HG03060 (cell line): ENCODE data around the gene LAPTM5.
"Not testable (repeated sequence)": the region's sequence is repeated elsewhere in the genome, so short reads cannot be mapped to it uniquely, and the experiment has no call there.

Source experiments
- ATAC-seq: cut with Tn5 transposase; IDR thresholded peaks from one replicate; pipeline ENCODE4 v1.9.1; 2021; ENCODE audit warnings: low read depth, moderate number of reproducible peaks; ENCODE audit not compliant: unreplicated experiment

LAPTM5 gene, protein sequence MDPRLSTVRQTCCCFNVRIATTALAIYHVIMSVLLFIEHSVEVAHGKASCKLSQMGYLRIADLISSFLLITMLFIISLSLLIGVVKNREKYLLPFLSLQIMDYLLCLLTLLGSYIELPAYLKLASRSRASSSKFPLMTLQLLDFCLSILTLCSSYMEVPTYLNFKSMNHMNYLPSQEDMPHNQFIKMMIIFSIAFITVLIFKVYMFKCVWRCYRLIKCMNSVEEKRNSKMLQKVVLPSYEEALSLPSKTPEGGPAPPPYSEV

DNA sequence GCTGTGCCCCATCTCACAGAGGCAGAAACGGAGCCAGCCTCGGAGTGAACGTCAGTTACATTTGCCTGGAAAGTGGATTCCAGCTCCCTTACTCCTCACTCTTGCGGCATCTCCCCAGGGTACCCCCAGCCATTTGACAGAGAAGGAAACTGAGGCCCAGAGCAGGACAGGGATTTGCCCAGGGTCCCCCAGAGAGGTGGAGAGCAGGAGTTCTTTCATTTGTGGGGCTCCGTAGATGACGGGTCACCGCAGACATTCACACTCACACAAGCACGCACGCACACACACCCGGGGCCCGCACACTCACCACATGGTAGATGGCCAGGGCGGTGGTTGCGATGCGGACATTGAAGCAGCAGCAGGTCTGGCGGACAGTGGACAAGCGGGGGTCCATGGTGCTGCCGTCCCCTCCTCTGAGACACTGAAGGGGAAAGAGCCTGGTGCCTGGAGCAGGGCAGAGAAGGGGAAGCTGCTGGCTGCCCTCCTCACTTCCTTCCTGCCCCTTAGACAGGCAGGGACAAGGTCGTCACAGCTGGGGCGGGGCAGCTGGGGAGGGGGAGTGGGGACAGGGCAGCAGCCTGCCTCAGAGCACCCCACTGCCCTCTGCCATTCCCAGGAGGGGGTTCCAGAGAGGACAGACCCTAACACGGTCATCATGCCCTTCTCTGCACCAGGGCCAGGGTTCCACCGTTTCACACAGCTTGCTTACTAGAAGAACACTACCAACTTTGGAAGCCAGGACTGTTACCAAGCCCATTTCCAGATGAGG, at the start of gene LAPTM5:
LAPTM5 (minus strand) TSS at position 423 of the 769 bp plus-strand sequence; CDS start at position 394, 29 bp downstream.
- ATAC-seq, result no peak

DNA sequence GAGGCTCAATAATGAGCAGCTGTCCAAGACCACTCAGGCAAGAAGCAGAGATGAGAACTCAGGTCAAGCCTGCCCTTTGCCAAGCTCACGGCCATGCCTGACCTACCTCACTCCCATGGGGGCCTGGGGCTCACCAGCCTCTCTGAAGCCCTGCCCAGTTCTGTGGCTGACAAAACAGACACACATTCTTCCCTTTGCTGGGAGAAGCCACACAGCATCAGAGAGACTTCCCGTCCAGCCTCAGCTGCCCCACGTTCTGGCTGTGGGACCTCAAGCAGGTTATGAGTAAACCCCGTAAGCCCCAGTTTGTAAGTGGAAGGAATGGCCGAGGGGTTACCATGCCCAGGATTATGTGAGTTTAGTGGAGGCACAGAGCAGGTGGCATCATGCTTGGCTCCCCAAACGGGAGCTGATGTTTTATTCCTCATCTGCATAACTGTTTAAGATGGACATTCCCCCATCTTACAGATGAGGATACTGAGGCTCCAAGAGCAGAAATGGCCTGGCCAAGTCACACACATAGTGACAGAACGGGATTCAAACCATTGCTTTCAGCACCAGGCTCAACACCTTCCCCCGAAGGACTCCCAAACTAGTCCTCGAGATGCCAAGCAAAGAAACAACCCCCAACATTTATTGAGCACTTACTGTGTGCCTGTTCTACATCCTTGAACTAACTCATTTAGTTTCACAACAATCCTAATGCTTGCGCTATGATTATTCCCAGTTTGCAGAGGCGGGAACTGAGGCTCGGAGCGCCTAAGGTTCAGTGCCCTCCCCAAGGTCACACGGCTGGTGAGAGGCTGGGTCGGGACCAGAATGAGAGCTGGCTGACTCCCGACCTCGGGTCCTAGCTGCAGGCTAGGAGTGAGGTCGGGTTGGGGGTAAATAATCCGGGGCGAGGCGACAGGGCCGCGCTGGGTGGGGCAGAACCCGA, 49.1 kb upstream of the LAPTM5 start:
- no peak for ATAC-seq

DNA sequence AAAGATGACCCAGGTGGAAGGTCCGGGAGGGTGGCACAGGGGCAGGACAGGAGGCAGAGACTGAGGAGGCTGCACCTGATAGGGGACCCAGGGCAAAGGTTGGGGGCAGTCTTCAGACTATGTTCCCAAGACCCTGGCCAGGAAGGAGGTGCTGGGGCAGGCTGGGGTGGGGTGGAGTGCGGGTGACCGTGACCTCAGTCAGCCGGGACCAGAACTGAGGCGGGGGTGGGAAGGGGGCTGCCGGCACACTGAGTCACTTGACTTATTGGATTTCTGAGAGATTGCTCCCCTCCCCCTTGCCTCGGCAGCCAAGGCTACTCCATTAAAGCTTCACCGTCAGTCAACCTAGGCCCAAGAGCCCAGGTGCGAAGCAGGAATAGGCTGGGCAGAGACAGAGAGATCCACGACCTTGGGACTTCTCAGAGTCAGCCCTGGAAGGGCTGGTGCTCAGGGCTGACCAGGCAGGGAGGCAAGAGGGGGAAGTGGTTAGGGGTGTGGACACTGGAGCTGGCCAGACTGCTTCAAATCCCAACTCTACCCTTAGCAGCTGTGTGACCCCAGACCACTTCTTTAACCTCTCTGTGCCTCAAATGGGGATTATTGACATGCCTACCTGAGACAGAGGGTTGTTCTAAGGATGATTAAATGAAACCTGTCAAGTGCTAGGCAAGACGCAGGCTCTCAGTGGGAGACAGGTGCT, 47.9 kb upstream of the LAPTM5 start:
- ATAC-seq, result no peak

DNA sequence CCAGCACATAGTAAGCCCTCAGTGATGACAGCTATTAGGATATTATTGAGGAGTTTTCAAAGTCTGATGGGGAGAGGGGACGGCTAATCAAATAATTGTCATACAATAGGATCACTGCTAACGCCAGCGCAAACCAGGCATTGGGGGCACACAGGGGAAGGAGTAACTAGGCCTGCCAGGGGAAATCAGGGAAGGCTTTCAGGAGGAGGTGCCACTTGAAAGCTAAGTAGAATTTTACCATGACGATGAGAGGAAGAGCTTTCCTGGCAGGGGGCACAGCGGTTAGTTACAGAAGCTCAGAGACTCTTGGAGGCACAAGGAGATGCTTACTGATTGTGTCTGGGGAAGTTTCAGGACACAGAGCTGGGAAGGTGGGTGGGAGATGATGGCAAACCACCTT, 47.2 kb upstream of the LAPTM5 start:
- ATAC-seq, result no peak

DNA sequence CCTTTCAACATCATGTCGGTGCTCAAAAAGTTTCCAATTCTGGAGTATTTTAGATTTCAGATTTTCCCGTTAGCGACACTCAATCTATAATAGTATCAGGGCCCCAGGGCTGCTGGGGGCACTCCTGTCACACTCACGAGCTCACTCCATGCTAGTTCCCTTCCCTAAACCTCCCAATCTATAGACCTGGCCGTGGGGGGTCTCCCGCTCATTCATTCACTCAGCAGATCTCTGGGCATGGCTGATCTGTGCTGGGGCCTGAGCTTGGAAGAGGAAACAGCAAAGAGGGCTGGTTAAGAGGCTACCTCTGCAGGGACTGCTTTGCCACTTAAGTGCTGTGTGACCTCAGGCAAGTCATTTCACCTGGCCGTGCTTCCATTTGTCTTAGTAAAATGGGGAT, 46.8 kb upstream of the LAPTM5 start:
- no peak for ATAC-seq

DNA sequence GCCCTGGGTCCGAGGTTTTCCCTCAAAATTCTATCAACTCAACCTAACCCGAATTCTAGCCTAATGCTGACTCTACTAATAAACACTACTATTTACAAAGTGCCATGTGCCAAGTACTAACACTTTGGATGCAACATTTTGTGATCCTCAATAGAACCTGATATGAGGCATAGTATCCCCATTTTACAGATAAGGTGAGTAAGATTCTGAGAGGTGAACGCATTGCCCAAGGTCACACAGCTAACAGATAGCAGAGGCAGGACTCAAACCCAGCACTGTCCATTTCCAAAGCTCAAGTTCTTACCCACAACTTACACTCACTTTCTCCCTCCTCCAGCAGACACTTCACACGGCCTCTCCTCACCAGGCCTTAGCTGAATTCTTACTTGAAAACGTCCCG, 46.0 kb upstream of the LAPTM5 start:
- no peak for ATAC-seq

DNA sequence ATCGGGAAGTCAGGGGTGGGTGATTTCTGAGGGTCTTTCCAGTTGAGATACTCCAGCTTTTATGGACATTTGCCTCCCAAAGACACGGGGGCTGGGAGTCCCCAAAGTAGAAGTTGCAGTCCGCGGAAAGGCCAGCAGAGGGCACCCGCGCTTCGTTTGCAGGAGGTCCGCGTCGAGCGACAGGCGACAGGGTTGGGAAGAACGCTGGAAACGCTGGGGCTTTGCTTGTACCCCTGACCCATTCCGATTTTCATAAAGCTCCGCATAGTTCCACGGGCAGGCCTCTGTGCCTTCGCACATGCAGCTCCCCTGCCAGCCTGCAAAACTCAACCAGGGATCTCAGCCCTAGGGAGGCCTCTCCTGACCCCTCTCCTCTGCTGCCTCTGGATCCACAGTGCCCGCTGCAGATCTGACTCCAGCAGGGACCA, 44.2 kb upstream of the LAPTM5 start:
- ATAC-seq, result no peak

DNA sequence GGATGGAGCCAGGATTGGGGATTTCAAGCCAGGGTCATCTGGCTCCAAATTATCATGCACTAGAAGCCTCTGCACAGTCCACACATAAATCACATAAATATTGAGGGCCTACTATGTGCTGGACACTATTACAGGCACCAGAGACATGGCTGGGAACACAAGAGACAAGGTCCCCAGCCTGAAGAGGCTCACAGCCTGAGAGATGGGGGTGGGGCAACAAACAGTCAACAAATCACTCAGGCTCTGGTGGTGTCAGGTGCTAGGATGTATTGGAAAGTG, 41.6 kb upstream of the LAPTM5 start:
- ATAC-seq, result no peak

DNA sequence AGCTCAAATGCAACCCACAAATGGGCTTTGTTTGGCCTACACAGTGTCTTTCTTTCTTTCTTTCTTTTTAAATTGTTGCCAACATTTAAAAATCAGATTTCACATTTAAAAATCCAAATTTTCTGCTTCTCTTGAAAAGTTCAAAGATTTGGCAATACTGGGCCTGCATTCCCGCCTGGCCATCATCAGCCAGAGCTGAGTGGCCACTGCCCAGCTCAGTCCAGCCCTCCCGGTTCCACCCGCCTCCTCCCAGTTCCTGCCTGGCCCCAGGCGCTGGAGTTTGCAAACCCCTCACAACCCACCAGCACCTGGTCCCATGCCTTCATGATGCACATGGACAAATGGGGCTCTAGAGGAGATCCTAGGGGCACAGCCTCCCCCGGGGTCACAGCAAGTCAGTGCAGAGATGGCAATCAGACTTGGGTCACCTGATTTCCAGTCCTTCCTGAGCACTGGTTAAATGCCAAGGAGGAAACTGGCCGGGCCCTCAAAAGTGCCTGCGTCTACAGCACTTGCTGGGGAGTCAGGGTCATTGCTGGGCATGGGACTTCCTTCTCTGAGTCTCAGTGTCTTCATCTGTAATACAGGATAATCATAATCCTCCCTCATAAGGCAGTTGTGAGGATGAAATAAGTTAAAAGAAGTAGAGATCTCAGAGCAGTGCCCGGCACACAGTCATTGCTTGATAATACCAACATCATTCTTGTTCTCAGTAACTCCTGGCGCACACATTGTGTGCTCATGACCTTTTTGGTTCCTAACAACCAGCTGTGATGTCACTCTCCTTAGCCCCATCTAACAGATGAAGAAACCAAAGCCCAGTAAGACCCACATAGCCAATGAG, 41.0 kb upstream of the LAPTM5 start:
- no peak for ATAC-seq

DNA sequence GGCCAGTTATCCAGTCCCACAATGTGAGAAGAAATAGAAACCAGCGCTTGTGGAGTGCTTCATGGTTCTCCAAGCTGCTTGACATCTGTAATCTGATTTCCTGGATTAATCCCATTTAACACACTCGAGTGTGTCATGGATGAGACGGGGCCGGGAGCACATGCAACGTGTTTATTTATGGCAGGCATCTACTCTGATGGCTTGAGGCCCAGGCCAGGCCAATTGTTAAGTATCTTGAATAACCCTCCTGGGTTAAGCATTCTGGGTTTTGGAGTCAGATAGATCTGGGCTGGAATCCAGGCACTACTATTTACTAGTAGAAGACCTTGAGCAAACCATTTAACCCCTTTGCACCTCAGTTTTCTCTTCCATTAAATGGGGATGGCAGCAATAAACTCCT, 37.5 kb upstream of the LAPTM5 start:
- ATAC-seq, result no peak

DNA sequence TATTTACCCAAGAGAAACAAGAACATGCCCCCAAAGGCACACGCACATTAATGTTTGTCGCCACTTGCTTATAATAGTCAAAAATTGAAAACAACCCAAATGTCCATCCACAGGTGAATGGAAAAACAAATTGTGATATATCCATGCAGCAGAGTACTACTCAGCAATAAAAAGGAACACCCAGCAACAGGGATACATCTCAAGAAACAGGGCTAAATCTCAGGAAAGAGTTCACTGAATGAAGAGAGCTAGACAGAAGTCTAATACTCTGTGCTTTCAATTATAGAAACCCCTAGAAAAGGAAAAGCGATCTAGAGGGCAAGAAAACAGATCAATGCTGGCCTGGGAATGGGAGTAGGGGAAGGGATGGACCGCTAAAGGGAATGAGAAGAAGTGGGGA, 36.7 kb upstream of the LAPTM5 start:
- no peak for ATAC-seq

DNA sequence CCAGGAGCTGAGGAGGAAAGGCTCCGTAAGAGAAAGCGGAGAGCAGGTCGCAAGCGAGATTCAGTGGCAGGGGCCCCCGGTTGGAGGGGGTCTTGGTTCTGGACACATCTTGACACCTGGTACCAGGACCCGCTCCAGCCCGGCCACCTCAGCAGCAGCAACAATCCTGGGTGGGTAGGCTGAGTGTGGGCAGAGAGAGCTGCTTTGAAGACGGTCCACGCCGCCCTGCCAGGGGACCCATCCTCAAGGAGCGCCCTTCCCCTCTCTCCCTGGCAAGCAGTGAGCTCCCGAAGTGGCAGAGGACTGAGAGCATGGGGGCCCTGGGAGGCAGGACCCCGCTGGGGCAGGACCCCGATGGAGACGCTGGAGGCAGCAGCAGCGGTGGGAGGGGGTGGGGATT, 35.6 kb upstream of the LAPTM5 start:
- no peak for ATAC-seq

DNA sequence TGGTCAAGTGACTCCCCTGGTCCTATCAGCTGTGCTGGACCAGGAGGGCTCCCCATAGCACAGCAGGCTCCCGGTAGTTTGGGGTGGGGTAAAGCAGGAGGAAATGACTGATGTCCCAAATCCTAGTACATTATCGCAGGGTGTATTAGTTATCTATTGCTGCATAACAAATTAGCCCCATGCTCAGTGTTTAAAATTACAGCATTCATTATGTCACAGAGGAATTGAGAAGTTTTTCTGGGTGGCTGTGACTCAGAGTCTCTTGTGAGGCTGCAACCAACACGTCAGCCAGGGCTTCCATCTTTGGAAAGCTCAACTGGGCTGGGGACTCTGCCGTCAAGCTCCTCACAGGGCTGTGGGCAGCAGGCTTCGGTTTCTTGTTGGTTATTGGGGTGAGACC, 34.3 kb upstream of the LAPTM5 start:
- no peak for ATAC-seq

DNA sequence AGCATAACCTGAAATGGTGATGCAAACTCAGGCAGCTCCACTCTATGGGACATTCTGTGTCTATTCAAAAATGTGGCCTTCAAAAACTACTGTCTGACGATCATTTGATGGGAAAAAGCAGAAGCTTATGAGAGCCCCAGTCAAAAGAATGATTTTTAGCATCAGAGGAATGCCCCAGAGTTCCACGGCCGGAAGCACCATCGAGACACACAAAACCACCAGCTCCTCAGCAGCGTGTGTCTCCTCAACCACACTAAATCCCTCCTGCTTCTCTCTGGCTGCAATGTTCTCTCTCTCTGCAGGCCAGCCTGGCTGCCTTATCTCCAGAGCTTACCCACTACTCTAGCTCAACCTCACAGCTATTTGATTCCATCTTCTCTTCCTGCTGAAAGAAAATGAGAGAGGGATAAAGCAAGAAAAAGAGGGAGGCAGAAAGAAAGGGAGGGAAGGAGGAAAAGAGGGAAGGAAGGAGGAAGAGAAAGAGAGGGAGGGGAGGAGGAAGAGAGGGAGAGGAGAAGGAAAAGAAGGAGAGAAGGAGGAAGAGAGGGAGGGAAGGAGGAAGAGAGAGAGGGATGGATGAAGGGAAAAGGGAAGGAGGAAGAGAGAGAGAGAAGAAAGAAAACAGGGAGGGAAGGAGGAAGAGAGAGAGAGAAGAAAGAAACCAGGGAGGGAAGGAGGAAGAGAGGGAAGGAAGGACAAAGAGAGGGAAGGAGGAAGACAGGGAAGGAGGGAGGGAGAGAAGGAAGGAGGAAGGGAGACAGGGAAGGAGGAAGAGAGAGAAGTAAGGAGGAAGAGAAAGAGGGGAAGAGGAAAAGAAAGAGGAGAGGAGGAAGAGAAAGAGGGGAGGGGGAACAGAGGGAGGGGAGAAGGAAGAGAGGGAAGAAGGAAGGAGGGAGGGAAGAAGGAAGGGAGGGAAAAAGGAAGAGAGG, 33.5 kb upstream of the LAPTM5 start:
- ATAC-seq, result no peak

DNA sequence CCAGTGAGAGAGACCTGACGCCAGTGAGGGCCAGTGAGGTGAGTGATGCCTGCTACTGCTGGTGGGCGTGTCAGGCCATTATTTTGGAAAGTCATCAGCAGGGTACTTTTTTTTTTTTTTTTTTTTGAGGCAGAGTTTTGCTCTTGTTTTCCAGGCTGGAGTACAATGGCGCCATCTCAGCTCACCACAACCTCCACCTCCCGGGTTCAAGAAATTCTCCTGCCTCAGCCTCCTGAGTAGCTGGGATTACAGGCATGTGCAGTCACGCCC, 32.6 kb upstream of the LAPTM5 start:
- not testable (repeated sequence) for ATAC-seq

DNA sequence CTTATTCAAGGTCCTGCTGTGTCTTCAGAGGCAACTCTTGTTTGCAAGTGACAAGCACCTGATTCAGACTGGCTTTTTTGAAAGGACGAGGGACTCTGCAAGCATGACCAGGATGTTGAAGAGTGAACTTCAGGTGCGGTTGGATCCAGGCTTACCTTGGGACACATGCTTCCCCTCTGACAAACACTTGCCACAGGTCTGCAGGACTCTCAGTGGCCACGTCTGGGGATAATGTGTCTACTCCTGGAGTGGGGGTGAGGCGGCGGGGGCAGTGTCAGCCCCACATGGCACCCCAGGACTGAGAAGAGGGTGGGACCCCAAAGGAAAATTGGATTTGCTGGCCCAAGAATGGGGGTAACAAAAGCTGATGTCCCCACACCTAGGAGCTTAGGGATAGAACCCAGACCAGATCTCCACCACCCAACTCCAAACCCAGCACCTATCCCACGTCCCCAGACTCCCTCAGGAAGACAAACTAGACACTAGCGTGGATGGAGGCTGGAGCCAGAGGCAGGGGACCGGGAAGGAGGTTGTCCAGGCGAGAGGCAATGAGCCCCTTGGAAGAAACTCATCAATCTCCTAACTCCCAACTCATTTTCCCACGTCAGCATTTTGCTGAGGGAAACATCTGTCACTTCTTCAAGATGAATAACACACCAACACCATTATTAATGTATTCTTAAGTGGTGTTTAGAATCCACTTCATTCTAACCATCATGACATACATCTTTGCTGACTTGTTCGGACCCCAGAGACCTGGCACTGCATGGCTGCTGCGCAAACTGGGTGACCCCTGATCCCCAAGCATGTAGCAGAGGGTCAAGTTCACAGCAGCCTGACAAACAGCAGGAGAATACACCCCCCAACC, 32.0 kb upstream of the LAPTM5 start:
- ATAC-seq, result no peak

DNA sequence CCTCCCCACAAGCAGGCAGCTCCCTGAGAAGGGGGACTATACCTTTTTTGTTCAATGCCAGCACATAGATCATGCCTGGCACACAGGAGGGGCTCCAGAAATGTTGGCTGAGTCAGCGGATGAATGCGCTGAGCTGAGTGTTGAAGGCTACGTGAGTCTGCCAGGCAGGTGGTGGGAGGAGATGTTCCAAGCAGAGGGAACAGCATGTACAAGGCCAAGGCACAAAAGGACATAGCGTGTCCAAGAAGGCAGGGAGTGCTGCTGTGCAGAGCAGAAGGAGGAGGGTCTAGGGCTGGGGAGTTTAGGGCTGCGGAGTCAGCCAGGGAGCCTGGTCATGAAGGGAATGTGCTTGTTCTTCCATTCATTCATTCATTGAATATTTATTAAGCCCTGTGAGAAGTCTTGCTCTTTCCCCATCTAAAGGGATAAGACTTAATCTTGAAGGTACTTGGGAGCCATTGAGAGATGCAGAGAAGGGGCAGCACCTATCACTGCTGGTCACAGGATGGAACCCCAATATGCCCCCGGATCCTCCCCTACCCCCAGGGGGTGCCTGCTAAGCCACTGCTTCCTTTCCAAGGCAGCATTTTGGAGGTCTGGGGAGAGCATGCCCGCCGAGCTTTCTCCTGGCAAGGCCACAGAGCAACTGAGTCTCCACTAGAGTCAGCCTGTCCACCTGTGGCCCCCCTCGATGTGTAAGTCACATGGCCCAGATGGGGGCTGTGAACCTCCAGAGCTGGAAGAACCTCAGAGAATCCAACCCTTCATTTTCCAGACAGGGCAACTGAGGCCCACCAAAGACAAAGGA, 31.2 kb upstream of the LAPTM5 start:
- ATAC-seq, result no peak
